ENCODE measurements around the gene SLC40A1. TPM values are rescaled to one million over a fixed set of nuclear protein-coding genes. Genes with fewer than 3 reads are reported as not detected.

Gene SLC40A1
- total RNA-seq, 1 experiment from 2014 or later, result not detected

GRCh38 chr2:189543367-189543766 lies 37.2 kb downstream of the SLC40A1 start:
- Histone ChIP-seq H2AK5ac (ENCODE audit: insufficient read length, low read length) (no peak overlapping the region), H2BK15ac (ENCODE audit: low read depth, low read length) (no peak overlapping the region), H3K56ac (ENCODE audit: insufficient read length, low read depth, low read length) (no peak overlapping the region), H3K14ac (ENCODE audit: insufficient read depth, low read length) (no peak overlapping the region), H4K20me1 (ENCODE audit: control insufficient read depth, insufficient read depth, insufficient read length) (no peaks in the 10 kb centered on the region), H2AFZ (ENCODE audit: low read length) (no peak overlapping the region), H3K27me3 (ENCODE audit: insufficient read depth, low read length) (no peaks in the 10 kb centered on the region), H3K4me1 (ENCODE audit: insufficient read depth, low read length) (no peaks in the 10 kb centered on the region), H3K9me3 (ENCODE audit: control insufficient read depth, low read depth, low read length) (no peaks in the 10 kb centered on the region), H3K18ac (ENCODE audit: insufficient read length, low read depth, low read length) (no peak overlapping the region), H2BK120ac (ENCODE audit: low read depth, low read length, poor library complexity, severe bottlenecking) (no peak overlapping the region), H3K79me2 (ENCODE audit: insufficient read depth, low read length) (no peaks in the 10 kb centered on the region), H3K4me2 (ENCODE audit: insufficient read depth, insufficient read length, low read length) (no peak overlapping the region), H3K79me1 (ENCODE audit: insufficient read depth, low read depth, low read length, poor library complexity, severe bottlenecking) (no peaks in the 10 kb centered on the region), H3K27ac (ENCODE audit: insufficient read length, low read depth, low read length) (no peak overlapping the region), H2BK5ac (ENCODE audit: insufficient read length, low read length) (no peak overlapping the region), H3K23me2 (ENCODE audit: insufficient read length, low read depth, low read length, poor library complexity, severe bottlenecking) (no peaks in the 10 kb centered on the region), H2BK12ac (ENCODE audit: insufficient read length, low read depth, low read length) (no peak overlapping the region), H3K9ac (ENCODE audit: extremely low read depth, insufficient read length, low read length) (no peak overlapping the region), H3K23ac (ENCODE audit: insufficient read length, low read depth, low read length) (no peak overlapping the region), H3K4ac (ENCODE audit: low read depth, low read length) (no peak overlapping the region), H4K91ac (ENCODE audit: insufficient read length, low read depth, low read length) (no peak overlapping the region), H3T11ph (ENCODE audit: low read length) (no peak overlapping the region), H4K5ac (ENCODE audit: insufficient read length, low read depth, low read length) (no peak overlapping the region), H2BK20ac (ENCODE audit: low read depth, low read length, poor library complexity, severe bottlenecking) (no peak overlapping the region), H4K8ac (replicated peaks; ENCODE audit: insufficient read length, low read depth, low read length) (no peak overlapping the region)
- no peaks in the 10 kb centered on the region for H3K36me3 Mint-ChIP-seq (ENCODE audit: insufficient read depth in 1 of 3, low read depth in 3 of 3)
- no peaks in the 10 kb centered on the region for H3K4me1 Mint-ChIP-seq
- TF ChIP-seq, protein P1, sequence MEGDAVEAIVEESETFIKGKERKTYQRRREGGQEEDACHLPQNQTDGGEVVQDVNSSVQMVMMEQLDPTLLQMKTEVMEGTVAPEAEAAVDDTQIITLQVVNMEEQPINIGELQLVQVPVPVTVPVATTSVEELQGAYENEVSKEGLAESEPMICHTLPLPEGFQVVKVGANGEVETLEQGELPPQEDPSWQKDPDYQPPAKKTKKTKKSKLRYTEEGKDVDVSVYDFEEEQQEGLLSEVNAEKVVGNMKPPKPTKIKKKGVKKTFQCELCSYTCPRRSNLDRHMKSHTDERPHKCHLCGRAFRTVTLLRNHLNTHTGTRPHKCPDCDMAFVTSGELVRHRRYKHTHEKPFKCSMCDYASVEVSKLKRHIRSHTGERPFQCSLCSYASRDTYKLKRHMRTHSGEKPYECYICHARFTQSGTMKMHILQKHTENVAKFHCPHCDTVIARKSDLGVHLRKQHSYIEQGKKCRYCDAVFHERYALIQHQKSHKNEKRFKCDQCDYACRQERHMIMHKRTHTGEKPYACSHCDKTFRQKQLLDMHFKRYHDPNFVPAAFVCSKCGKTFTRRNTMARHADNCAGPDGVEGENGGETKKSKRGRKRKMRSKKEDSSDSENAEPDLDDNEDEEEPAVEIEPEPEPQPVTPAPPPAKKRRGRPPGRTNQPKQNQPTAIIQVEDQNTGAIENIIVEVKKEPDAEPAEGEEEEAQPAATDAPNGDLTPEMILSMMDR (conservative IDR thresholded peaks at IDR 0.05), result no peak
- no peak overlapping the region for H3K4me3 Mint-ChIP-seq
- H3K9me3 Mint-ChIP-seq, result no peaks in the 10 kb centered on the region
- H3K27me3 Mint-ChIP-seq (ENCODE audit: low read depth), result peaks cover 3% of the 10 kb centered on the region
- no peak for DNase-seq
- H3K27ac Mint-ChIP-seq, result no peak overlapping the region
- no CpG with 5 or more reads among the region's 1 CpG for WGBS (ENCODE audit: extremely low coverage, insufficient read length, low lambda C conversion rate)
